H1 (cell line): ENCODE measurements around the gene AOAH. TPM values are rescaled to one million over a fixed set of nuclear protein-coding genes. Genes with fewer than 3 reads are reported as not detected.

Experiments
- CTCF ChIA-PET: fragments of 300-600 bp; sonication (Branson Sonifier 250); formaldehyde crosslinking; loops from one replicate; lab custom pipeline; 2021; ENCODE audit not compliant: partially characterized antibody; lab: Charles Lee
- POLR2A ChIA-PET: fragments of 300-600 bp; sonication (Branson Sonifier 250); formaldehyde crosslinking; loops from one replicate; lab custom pipeline; 2021; ENCODE audit warnings: inconsistent platforms; ENCODE audit not compliant: partially characterized antibody; lab: Charles Lee
- DNase-seq, 2 experiments: peaks; one replicate each; pipeline versions ENCODE4 v3.0.0 to v3.0.0-alpha.2; 2010 to 2022; ENCODE audit warnings: low spot score in 2 of 2, low read depth in 1 of 2, mixed read lengths in 1 of 2
- FAIRE-seq: peaks from 2 replicates; lab custom pipeline; 2011; peaks lifted over from hg19 to GRCh38; lab: Jason Lieb, UNC
- H2AFZ ChIP-seq: 2 replicates; pipeline ENCODE4 v1.8.1; 2012; ENCODE audit warnings: low read length, inconsistent platforms
- H2AK5ac ChIP-seq: 2 replicates; pipeline ENCODE4 v1.6.1; 2013; ENCODE audit warnings: low read depth, low read length
- H2BK120ac ChIP-seq: replicated peaks from 2 replicates; pipeline ENCODE3; 2013; ENCODE audit warnings: low read depth, low read length, inconsistent platforms
- H2BK12ac ChIP-seq: 2 replicates; pipeline ENCODE4 v1.6.1; 2013; ENCODE audit warnings: low read depth, low read length
- H2BK15ac ChIP-seq: 2 replicates; pipeline ENCODE4 v1.6.1; 2013; ENCODE audit warnings: low read length
- H2BK20ac ChIP-seq: 2 replicates; pipeline ENCODE4 v1.6.1; 2013; ENCODE audit warnings: low read length
- H2BK5ac ChIP-seq: 2 replicates; pipeline ENCODE4 v1.6.1; 2013; ENCODE audit warnings: low read depth, low read length
- H3K14ac ChIP-seq: 2 replicates; pipeline ENCODE4 v1.6.1; 2013; ENCODE audit warnings: inconsistent platforms; ENCODE audit not compliant: insufficient read length
- H3K18ac ChIP-seq: 2 replicates; pipeline ENCODE4 v1.6.1; 2013; ENCODE audit warnings: low read length; ENCODE audit errors: extremely low read depth
- H3K23ac ChIP-seq: 2 replicates; pipeline ENCODE4 v1.6.1; 2013; ENCODE audit warnings: inconsistent platforms; ENCODE audit not compliant: insufficient read length
- H3K23me2 ChIP-seq: 2 replicates; pipeline ENCODE4 v1.6.1; 2013; ENCODE audit warnings: low read depth, low read length
- H3K27ac ChIP-seq: 2 replicates; pipeline ENCODE4 v1.6.1; 2011; ENCODE audit warnings: low read depth, low read length, inconsistent platforms
- H3K27me3 ChIP-seq, 4 experiments: replicated peaks in 1 of 4; 1 replicate in 1 of 4; 2 replicates in 3 of 4; pipeline versions ENCODE4 v1.6.1 to v1.8.1; 2011 to 2013; ENCODE audit warnings: low read length in 3 of 4, mild to moderate bottlenecking in 3 of 4, inconsistent platforms in 2 of 4, mixed read lengths in 2 of 4, moderate library complexity in 1 of 4; ENCODE audit not compliant: control insufficient read depth in 3 of 4, insufficient read depth in 3 of 4; ENCODE audit errors: extremely low read depth in 1 of 4
- H3K36me3 ChIP-seq, 4 experiments: 2 replicates each; pipeline versions ENCODE4 v1.6.1 to v1.8.1; 2011 to 2013; ENCODE audit warnings: mild to moderate bottlenecking in 4 of 4, low read length in 3 of 4, moderate library complexity in 2 of 4, control low read depth in 1 of 4, inconsistent platforms in 1 of 4; ENCODE audit not compliant: insufficient read depth in 4 of 4, control insufficient read depth in 2 of 4
- H3K4ac ChIP-seq: replicated peaks from 2 replicates; pipeline ENCODE3; 2013; ENCODE audit warnings: low read length, low read depth, mixed read lengths, inconsistent platforms; ENCODE audit not compliant: insufficient read length
- H3K4me1 ChIP-seq, 4 experiments: replicated peaks in 1 of 4; 1 replicate in 1 of 4; 2 replicates in 3 of 4; pipeline versions ENCODE4 v1.6.1 to v1.8.1; 2011 to 2013; ENCODE audit warnings: low read length in 3 of 4, inconsistent platforms in 2 of 4, mixed read lengths in 1 of 4; ENCODE audit not compliant: insufficient read depth in 4 of 4, control insufficient read depth in 3 of 4
- H3K4me2 ChIP-seq, 2 experiments: 2 replicates each; pipeline versions ENCODE4 v1.6.1 to v1.8.1; 2011 to 2013; ENCODE audit warnings: low read depth in 2 of 2, low read length in 2 of 2, control low read depth in 1 of 2, inconsistent platforms in 1 of 2, mild to moderate bottlenecking in 1 of 2; ENCODE audit not compliant: insufficient read depth in 1 of 2
- H3K4me3 ChIP-seq, 4 experiments: fragments of 200-600, 300-600 bp in 1 of 4; sonication (generic), shearing (Covaris generic), sonication (Bioruptor Twin) in 1 of 4; 2 replicates each; pipeline versions ENCODE4 v1.5.1 to v1.8.1; 2011 to 2016; ENCODE audit warnings: low read length in 4 of 4, low read depth in 3 of 4, control low read depth in 2 of 4, inconsistent platforms in 2 of 4, mild to moderate bottlenecking in 2 of 4, mixed read lengths in 1 of 4, moderate library complexity in 1 of 4; ENCODE audit not compliant: insufficient read depth in 2 of 4; ENCODE audit errors: extremely low read depth in 1 of 4
- H3K56ac ChIP-seq: replicated peaks from 2 replicates; pipeline ENCODE3; 2013; ENCODE audit warnings: low read depth, mild to moderate bottlenecking, mixed read lengths, low read length, inconsistent platforms; ENCODE audit not compliant: insufficient read length
- H3K79me1 ChIP-seq: 2 replicates; pipeline ENCODE4 v1.6.1; 2013; ENCODE audit warnings: low read depth, low read length, control low read depth
- H3K79me2 ChIP-seq, 2 experiments: 2 replicates each; pipeline versions ENCODE4 v1.6.1 to v1.8.1; 2012 to 2013; ENCODE audit warnings: low read length in 2 of 2, mild to moderate bottlenecking in 2 of 2, inconsistent platforms in 1 of 2; ENCODE audit not compliant: insufficient read depth in 2 of 2, control insufficient read depth in 1 of 2
- H3K9ac ChIP-seq, 4 experiments: replicated peaks in 1 of 4; 1 replicate in 1 of 4; 2 replicates in 3 of 4; pipeline versions ENCODE4 v1.6.1 to v1.8.1; 2011 to 2013; ENCODE audit warnings: low read depth in 3 of 4, low read length in 3 of 4, control low read depth in 2 of 4, mild to moderate bottlenecking in 2 of 4, moderate library complexity in 2 of 4, inconsistent platforms in 1 of 4; ENCODE audit errors: extremely low read depth in 1 of 4
- H3K9me3 ChIP-seq, 2 experiments: 2 replicates each; pipeline versions ENCODE4 v1.6.1 to v1.8.1; 2012 to 2013; ENCODE audit warnings: mild to moderate bottlenecking in 2 of 2, moderate library complexity in 2 of 2, control low read depth in 1 of 2, inconsistent platforms in 1 of 2, low read depth in 1 of 2, low read length in 1 of 2, mixed read lengths in 1 of 2; ENCODE audit not compliant: insufficient read depth in 2 of 2
- H4K20me1 ChIP-seq, 2 experiments: replicated peaks in 1 of 2; 2 replicates each; pipeline versions ENCODE3 to v1.8.1; 2011 to 2013; ENCODE audit warnings: inconsistent platforms in 2 of 2, low read length in 2 of 2, mild to moderate bottlenecking in 1 of 2; ENCODE audit not compliant: insufficient read depth in 2 of 2, control insufficient read depth in 1 of 2
- H4K5ac ChIP-seq: 2 replicates; pipeline ENCODE4 v1.6.1; 2013; ENCODE audit warnings: low read length, low read depth, mixed read lengths, inconsistent platforms; ENCODE audit not compliant: insufficient read length
- H4K8ac ChIP-seq: 2 replicates; pipeline ENCODE4 v1.8.0; 2013; ENCODE audit warnings: mild to moderate bottlenecking, moderate library complexity, low read length, inconsistent platforms; ENCODE audit not compliant: insufficient read depth; ENCODE audit errors: extremely low read depth
- H4K91ac ChIP-seq: replicated peaks from 2 replicates; pipeline ENCODE3; 2013; ENCODE audit warnings: low read length, mixed read lengths, inconsistent platforms; ENCODE audit not compliant: insufficient read length
- MAFK ChIP-seq: IDR thresholded peaks from 2 replicates; pipeline ENCODE4 v1.6.1; 2012; ENCODE audit warnings: low read depth, mild to moderate bottlenecking, improper control_type of control experiment, low read length
- MAX ChIP-seq: IDR thresholded peaks from 2 replicates; pipeline ENCODE4 v1.6.1; 2012; ENCODE audit warnings: inconsistent platforms
- SUZ12 ChIP-seq: fragments of 200-600 bp; sonication (generic); IDR thresholded peaks from 2 replicates; pipeline ENCODE4 v1.6.1; 2012; ENCODE audit warnings: mild to moderate bottlenecking, inconsistent platforms, low read length, moderate library complexity, mixed read lengths
- WGBS, 2 experiments: shearing (Covaris generic) in 1 of 2; methylation state at CpG; one replicate each; pipeline versions ENCODE4 v1.1.6 to v1.1.7; 2013 to 2015; ENCODE audit warnings: low lambda C conversion rate in 2 of 2, mixed read lengths in 2 of 2, inconsistent platforms in 1 of 2, low coverage in 1 of 2, missing lambda C conversion rate in 1 of 2; ENCODE audit not compliant: insufficient replicate concordance in 2 of 2, insufficient coverage in 1 of 2, insufficient read length in 1 of 2; ENCODE audit errors: extremely low coverage in 1 of 2, missing lambda C conversion rate in 1 of 2; 5-methylcytosine and 5-hydroxymethylcytosine counted together
- polyA plus RNA-seq, 7 experiments: library from polyadenylated mRNA; depleted of rRNA in 3 of 7; stranded (reverse) in 5 of 7; unstranded in 2 of 7; fragments of >200 nt in 5 of 7; fragments of 200-250 nt in 2 of 7; gene quantifications; 1 replicate in 5 of 7; 2 replicates in 1 of 7; 4 replicates in 1 of 7; pipeline versions ENCODE4 v1.2.1 to v1.2.3, GENCODE V29; 2011 to 2013; ENCODE audit warnings: missing spikeins in 2 of 7, mixed read lengths in 2 of 7
- total RNA-seq: library from RNA; stranded (reverse); fragmentation: NEBNext Ultra II Directional; extraction: Animal tissue kit (Norgen Biotek cat#: 25700); gene quantifications from 2 replicates; pipeline ENCODE4 v1.2.1, GENCODE V29; 2021

Gene AOAH
- total and polyA plus RNA-seq, 2 of the 8 experiments (the other 6 are each of a cell fraction or from before 2014, with no cell fraction given) = 0.08 TPM; not detected in 1

- H3K4me3 ChIP-seq = no peak overlapping the region
- H3K36me3 ChIP-seq = no peaks in the 10 kb centered on the region
- no peak overlapping the region for H3K56ac ChIP-seq
- POLR2A ChIA-PET = interaction anchor here (0.5 kb wide), 1 partner anchor 262 kb away, joined by 4 read pairs; no protein-coding TSS in a partner anchor
- H3K27ac ChIP-seq = no peak overlapping the region
- no peak overlapping the region for H3K9ac ChIP-seq
- FAIRE-seq (no peak), DNase-seq (no peak)
- no peaks in the 10 kb centered on the region for H3K9me3 ChIP-seq
- H3K4me2 ChIP-seq = no peak overlapping the region
- no peak overlapping the region for H3K14ac ChIP-seq
- WGBS, 2 experiments = 89% methylated on average over 1 of the region's 1 CpG; no CpG with 5 or more reads in 1 of the 2 experiments
- CTCF ChIA-PET = interaction anchor here (0.7 to 1.6 kb wide), 6 partner anchors 10 to 93 kb away, joined by 3 to 5 read pairs (median 3); no protein-coding TSS in a partner anchor
- no peak overlapping the region for H3K18ac ChIP-seq
- H2AFZ ChIP-seq = no peak overlapping the region
- no peaks in the 10 kb centered on the region for H3K79me1 ChIP-seq
- no peak overlapping the region for H4K5ac ChIP-seq
- no peak overlapping the region for H4K8ac ChIP-seq
- no peaks in the 10 kb centered on the region for H4K20me1 ChIP-seq
- H3K27me3 ChIP-seq = no peaks in the 10 kb centered on the region
- no peak overlapping the region for H2BK15ac ChIP-seq
- no peak overlapping the region for H3K4ac ChIP-seq
- no peaks in the 10 kb centered on the region for H3K79me2 ChIP-seq
- TF ChIP-seq SUZ12 = no peak
- no peak for TF ChIP-seq MAFK
- no peak for TF ChIP-seq MAX
- H3K4me1 ChIP-seq = peaks cover 0 to 14% (median 5%) of the 10 kb centered on the region in 4 experiments; a peak in 5 of 7 replicates
- H4K91ac ChIP-seq = no peak overlapping the region
- no peak overlapping the region for H2BK12ac ChIP-seq
- H2AK5ac ChIP-seq = no peak overlapping the region
- H3K23ac ChIP-seq = no peak overlapping the region
- no peaks in the 10 kb centered on the region for H3K23me2 ChIP-seq
- H2BK120ac ChIP-seq = no peak overlapping the region
- H2BK20ac ChIP-seq = no peak overlapping the region
- H2BK5ac ChIP-seq = no peak overlapping the region
These were observed 42.2 kb upstream of the AOAH start for GRCh38 chr7:36766451-36766850.
